ENCODE data around the gene EMX1.

- TF ChIP-seq POLR2A (IDR thresholded peaks at IDR 0.05) (no peak), POLR2AphosphoS5 (IDR thresholded peaks at IDR 0.05) (no peak)
These were observed 21.1 kb downstream of the EMX1 start for GRCh38 chr2:72938455-72938854.

Measured in breast epithelium (tissue), 3 donors.